ENCODE measurements around the gene RBM27. TPM values are rescaled to one million over a fixed set of nuclear protein-coding genes. Genes with fewer than 3 reads are reported as not detected.

Gene RBM27
- total RNA-seq, 2 experiments from 2014 or later, result 33.0 TPM

GRCh38 chr5:146249801-146250200, 46.4 kb downstream of the RBM27 start:
- POLR2A ChIA-PET, result interaction anchor here (0.5 to 0.6 kb wide), 2 partner anchors 13 to 126 kb away, joined by 3 to 4 read pairs; no protein-coding TSS in a partner anchor
- CTCF ChIA-PET, result no interaction called here

Other genes starting within 250 kb of the RBM27 start
- gene PLAC8L1, start 98.0 kb upstream of the RBM27 start, total RNA-seq, result under 1 TPM; 0.46 to 0.71 TPM
- 100 to 1,000 TPM; 168 to 180 TPM for gene LARS1, start 21.0 kb upstream of the RBM27 start, total RNA-seq
- under 1 TPM in 1 of 2 experiments, not detected in 1; 0.08 TPM for gene POU4F3, start 135.2 kb downstream of the RBM27 start, total RNA-seq
- 100 to 1,000 TPM; 119 TPM for gene TCERG1, start 243.7 kb downstream of the RBM27 start, total RNA-seq